ENCODE results near the gene COX4I1.

Gene COX4I1

DNA sequence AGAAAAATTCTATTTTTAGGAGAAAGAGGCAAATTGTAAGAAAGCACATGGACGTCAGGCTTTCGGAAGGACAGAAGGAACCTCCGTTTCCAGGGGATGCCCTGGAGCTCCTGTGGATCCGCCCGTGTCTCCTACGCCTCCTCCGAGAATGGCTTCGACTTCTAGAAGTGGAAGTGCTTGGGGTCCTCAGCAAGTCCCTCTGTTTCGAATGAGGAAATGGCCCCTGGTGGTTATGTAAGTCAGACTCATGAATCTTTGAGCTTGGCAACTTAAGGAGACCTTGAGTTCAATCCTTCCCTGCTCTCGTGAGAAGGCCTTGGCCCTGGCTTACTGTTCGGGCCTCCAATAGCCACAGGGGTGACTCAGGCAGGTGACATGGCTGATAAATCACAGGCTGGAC is 38.9 kb downstream of the COX4I1 start:
- in situ Hi-C loops (cut with HindIII; ENCODE audit: low sequenced_read_pairs): no loop called here

DNA sequence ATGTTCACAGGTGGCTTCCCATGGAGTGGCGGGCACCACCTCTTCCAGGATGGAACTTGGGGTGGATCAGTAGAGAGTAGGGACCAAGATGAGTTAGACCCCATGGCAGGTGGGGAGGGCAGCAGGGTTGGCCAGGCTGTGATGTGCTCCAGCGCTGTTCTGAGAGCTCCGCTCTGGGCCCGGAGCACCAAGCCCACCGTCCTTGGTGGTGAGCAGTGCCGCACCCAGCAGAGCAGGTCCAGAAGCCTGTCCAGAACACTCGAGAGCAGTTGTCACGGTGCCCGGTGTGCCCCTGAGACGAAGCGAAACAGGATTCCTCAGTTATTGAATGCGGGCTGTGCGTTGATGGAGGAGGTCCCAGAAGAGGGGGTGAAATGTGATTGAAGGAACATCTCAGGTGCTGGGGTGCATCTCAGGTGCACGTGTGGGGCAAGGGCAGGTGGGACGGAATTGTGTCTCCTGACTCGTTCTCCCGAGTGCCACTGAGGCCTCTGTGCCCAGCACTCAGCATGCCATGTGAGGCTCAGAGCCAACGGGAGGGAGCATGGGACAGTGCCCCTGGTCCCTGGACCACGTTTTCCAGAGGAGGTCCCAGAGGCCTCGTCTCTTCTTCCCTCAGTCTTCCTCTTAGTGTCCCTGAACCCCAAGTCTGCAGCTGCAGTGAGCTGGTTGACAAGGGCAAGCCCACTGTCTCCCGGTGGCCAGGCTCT is 39.5 kb downstream of the COX4I1 start:
- in situ Hi-C loops (cut with HindIII; ENCODE audit: low sequenced_read_pairs): no loop called here

DNA sequence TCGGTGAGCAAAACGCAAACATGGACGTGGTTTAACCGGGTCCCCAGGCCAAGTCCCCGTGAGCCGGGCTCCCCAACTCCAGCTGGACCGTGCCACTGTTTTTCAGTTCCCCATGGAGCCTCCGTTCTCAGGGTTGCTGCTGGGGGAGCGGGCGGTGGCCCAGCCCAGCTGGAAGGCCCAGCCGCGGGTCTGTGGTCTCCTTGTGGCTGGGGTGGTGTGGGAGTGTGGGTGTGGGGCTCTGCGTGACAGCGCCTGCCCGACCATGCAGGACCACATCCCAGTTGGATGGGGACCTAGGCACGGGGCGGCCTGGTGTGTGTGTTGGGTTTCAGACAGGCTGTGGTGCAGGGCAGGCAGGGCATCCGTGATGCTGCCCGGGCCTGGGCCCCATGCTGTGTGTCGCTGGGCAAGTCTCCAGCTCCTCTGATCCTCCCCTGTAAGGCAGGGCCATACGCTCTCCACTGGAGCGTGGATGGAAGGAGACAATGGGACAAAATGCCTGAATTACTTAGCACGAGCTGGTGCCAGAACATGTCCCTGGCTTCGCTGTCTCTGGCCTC is 40.3 kb downstream of the COX4I1 start:
- in situ Hi-C loops (cut with HindIII; ENCODE audit: low sequenced_read_pairs): no loop called here

DNA sequence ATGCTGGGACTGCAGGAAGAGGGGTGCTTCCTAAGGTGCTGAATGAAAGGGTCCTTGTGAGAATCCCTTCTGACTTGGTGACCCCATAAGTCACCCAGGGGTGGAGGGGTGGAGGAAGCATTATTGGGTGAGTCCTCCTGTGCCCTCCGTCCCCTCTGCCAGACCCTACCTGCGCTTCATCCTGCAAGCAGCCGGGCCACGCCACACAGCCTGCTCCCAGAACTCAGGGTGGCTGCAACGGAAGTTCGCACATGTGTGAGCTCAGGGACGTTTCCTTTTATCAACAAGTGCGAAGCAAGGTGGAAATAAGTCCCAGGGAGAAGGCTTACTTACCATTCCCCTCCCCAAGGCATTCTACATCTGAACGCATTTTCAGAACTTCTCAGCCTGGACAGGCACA is 40.9 kb downstream of the COX4I1 start:
- in situ Hi-C loops (cut with HindIII; ENCODE audit: low sequenced_read_pairs): no loop called here

DNA sequence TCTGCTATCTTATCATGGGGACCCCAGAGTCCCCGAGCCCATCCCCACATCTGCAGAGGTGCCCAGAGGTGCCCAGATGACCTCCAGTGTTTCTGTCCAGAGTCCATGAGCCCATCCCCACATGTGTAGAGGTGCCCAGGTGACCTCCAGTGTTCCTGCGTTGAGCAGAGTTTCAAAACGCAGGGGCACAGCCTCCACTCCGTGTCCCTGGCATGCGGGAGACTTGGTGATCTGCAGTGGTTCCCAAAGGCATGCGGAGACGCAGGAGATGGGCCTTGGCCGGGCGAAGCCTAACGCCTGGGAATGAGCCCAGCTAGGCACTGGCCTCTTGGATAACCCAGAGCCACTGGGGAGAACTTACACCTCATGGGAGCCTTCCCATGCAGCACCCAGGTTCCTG is 41.3 kb downstream of the COX4I1 start:
- in situ Hi-C loops (cut with HindIII; ENCODE audit: low sequenced_read_pairs): no loop called here

DNA sequence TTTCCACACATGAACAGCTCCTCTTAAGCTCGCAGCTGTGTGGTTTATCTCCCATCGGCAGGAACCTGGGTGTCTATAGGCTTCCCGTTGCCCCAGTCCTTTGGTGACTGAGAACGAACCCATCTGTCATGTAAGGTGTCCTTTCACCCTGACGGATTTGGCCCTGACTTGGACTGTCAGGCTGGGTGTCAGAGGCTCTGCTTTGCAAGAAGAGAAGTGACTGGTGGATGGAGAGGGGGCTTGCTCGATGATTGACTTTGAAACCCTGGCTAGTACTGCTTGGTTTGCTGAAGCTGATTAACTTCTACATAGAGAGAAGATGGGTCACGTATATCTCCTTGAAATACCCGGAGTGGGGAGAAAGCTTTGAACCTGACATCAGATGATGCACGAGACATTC is 42.9 kb downstream of the COX4I1 start:
- in situ Hi-C loops (cut with HindIII; ENCODE audit: low sequenced_read_pairs): no loop called here

DNA sequence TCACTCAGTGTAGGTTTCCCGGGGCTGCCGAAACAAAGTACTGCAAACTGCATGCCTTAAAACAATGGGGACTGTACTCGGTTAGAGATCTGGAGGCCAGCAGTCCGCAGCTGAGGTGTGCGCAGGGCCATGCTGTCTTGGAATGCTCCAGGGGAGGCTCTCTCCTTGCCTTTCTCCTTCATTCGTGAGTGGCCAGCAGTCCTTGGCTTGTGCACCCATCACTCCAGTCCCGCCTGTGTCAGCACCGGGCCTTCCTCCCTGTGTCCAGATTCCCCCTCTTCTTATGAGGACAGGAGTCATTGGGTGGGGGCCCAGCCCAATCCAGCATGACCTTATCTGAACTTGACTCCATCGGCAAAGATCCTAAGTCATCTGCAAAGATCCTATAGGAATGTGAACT is 43.4 kb downstream of the COX4I1 start:
- in situ Hi-C loops (cut with HindIII; ENCODE audit: low sequenced_read_pairs): no loop called here

DNA sequence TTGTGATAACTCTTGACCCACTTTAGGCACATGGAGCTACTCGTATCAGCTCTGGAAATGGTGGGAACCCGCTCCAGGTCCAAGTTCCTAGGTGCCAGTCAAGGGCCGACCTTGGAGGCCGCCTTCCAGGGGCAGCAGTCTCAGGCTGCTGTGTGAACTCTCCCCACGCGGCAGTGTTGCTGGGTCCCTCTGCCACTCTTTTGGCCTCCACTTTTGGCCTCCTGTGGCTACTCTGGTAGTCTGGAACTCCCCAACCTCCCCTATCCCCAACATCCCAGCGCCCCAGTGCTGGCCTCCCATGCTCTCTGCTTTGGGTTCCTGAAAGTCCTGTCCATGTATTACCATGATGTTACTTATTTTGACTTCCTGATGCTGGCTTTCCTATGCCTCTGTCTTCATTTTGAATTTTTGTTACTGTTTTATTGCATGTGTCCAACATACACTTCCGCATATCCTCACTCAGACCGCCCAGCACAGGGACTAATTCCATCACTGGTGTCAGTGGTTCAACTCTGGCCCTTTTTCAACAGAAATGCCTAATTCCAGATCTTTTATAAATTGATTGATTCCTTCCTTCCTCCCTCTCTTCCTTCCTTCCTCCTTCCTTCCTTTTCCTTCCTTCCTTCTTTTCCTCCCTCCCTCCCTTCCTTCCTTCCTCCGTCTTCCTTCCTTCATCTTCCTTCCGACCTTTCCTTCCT is 44.1 kb downstream of the COX4I1 start:
- in situ Hi-C loops (cut with HindIII; ENCODE audit: low sequenced_read_pairs): no loop called here

DNA sequence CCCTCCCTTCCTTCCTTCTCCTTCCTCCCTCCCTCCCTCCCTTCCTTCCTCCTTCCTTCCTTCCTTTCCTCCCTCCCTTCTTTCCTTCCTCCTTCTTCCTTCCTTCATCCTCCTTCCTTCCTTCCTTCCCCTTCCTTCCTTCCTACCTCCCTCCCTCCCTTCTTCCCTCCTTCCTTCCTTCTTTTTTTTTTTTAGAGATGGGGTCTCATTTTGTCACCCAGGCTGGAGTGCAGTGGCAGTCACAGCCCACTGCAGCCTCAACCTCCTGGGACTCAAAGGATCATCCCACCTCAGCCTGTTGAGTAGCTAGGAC is 44.6 kb downstream of the COX4I1 start:
- in situ Hi-C loops (cut with HindIII; ENCODE audit: low sequenced_read_pairs): no loop called here

DNA sequence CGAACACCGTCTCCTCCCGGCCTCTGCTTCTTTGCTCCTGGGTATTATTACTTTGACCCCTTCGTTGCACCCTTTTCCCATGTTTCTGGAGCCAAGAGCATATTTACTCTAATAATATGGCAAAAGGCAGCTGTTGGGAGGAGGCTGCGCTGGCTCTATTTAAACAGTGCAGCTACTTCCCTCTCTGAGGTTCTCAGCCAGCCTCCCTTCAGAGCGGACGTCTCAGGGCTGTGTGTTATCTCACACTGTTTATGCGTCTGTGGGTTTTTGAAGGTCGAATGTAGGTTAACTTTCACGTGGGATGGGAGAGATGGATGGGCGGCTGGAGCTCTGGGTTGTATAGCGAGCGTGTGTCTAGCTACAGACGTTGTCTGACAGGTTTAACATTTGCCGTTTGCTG is 45.3 kb downstream of the COX4I1 start:
- in situ Hi-C loops (cut with HindIII; ENCODE audit: low sequenced_read_pairs): no loop called here

DNA sequence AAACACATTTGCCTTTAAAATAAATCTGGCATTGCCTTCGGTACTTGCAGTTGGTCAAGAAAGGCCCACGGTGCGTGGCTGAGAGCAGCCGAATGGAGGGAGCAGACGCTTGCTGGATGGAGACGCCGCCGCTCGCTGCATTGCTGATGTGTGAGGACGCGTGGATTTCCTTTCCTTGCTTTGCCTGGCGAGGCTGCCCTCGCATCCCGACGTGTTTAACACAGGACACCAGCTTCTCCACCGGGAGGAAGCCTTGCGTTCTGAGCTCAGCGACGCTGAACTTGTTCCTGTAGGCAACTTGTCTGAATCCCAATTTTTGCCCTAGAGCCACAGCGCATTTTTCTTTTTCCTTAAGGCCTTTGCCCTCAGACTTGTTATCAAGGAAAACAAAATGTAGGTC is 45.8 kb downstream of the COX4I1 start:
- in situ Hi-C loops (cut with HindIII; ENCODE audit: low sequenced_read_pairs): no loop called here

DNA sequence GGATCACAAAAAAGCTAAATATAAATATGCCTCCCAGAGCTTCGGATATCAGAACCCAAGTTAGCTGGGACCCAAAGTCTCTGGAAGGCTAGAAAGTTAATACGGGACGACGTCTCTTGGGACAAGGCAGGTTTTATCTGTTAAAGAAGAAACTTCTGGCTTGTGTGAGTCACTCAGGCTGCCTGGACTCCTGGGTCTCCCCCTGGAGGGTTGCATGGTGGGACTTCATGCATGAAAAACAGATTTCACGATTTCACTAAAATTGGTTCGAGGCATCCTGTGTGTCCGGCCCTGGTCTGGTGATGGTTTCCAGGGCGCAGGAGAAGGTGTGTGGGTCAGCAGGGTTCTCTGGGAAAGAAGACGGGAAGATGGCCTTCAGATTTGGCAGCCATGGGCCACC is 47.0 kb downstream of the COX4I1 start:
- in situ Hi-C loops (cut with HindIII; ENCODE audit: low sequenced_read_pairs): no loop called here

DNA sequence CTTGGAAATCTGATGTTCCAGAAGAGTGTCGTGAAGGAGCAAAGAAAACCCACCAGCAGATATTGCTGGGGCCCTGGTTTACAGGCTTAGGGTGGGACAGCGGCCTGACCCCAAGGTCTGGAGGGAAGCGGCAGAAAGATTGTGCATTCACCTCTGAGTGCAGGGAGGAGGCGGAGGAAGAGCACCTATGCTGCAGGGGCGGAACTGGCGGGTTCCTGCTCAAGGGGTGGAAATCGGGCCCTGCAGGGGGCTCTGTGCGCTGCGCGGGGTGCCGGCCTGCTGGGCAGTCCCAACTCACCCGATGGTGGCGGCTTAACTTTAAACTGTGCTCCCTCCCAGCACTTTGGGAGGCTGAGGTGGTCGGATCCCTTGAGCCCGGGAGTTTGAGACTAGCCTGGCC is 47.5 kb downstream of the COX4I1 start:
- in situ Hi-C loops (cut with HindIII; ENCODE audit: low sequenced_read_pairs): no loop called here

DNA sequence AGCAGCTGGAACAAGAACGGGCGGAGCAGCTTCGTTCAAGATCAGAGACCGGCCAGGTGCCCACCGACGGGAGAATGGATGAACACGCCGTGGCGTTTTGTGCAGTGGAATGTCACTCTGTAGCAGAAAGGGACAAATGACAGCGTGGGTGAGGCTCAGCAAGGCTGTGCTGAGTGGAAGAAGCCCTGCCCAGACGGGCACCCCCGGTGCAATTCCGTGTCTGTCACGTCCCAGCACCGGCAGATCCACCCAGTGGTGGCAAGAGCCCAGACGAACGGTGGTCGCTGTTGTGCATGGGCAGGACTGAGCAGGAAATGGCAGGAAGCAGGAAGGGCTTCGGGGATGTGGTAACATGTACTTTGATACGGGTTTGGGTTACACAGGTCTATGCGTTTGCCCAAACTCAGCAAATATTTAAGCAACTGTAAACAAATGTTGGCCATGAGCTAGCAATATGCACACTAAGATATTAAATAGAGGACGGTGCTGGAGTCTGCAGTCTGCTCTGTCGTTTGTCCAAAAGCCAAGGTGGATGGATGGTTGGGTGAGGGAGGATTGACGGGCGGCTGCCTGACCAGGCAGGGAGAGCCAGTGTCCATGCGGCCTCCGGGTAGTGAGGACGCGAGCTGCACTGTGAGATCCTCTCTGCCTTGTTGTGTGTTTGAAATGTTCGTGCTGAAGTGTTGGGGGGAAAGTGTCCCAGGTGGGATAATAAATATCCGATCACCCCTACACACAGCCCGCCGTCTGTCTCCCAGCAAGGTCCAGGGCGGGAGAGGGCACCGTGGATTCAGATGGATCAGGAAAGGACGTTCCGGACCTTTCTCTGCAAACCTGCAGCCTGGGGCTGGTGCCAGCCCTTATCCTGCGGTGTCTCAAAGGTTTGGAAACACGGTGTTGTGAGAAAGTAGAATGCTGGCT is 48.4 kb downstream of the COX4I1 start:
- in situ Hi-C loops (cut with HindIII; ENCODE audit: low sequenced_read_pairs): no loop called here

DNA sequence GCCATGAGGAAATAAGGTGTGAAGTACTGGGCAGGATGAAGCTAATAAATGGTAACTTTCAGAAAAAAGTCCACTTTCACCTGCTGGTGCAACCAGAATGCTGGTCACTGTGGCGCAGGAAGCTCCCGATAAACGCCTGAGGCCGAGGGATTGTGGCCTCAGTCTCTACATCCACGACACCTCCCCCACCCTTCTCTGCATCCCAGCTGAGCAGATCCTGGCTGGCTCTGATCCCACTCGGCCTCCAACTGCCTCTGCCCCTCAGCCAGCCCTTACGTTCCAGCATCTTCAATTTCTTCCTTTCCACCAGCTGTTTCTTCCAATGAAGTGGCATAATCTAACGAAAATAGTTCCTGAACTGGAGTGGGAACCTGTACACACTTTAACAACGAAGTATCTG is 49.5 kb downstream of the COX4I1 start:
- in situ Hi-C loops (cut with HindIII; ENCODE audit: low sequenced_read_pairs): no loop called here

DNA sequence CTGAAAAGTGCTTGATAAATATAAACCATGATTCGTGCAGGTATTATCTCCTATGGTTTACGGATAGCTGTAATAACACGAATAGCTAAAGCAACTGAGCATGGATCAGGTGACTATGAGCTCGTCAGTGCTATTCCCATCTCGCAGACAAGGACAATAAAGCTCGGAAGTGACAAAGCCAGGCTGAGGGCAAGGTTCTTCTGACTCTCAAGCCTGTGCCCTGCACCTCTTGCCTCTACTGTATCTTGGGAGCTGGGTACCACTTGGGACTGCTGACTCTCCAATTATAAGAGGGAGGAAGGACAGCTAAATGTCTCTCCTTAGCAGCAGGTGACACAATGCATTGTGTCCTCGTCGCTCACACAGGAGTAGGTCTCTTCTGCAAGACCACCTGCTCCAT is 49.9 kb downstream of the COX4I1 start:
- in situ Hi-C loops (cut with HindIII; ENCODE audit: low sequenced_read_pairs): no loop called here

DNA sequence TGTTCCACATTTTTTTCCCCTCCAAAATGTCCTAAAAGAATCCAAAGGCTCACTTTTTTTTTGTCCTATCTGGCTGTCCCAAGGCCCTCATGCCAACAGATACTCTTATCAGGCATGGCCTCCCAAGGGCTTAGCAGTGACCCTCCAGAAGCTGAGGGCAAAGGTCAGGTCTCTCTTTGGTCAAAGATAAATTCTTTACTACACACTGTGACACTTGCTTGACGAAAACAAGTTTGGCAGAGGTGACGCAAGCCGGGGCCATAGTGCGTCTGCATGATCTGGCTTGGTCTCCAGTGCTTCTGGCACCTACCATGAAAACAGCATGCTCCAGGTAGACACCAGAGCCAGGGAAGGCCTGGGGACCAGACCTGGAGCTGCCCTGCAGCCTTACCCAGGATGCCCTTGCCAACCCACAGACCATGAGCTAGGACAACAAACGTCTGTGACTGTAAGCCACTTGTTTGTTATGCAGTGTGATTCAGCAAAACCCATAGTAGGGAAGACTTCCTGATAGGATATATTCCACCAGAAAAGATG is 50.9 kb downstream of the COX4I1 start:
- in situ Hi-C loops (cut with HindIII; ENCODE audit: low sequenced_read_pairs): loop anchor here (5.0 kb wide), 3 partner anchors 42 to 142 kb away; no protein-coding TSS in a partner anchor

DNA sequence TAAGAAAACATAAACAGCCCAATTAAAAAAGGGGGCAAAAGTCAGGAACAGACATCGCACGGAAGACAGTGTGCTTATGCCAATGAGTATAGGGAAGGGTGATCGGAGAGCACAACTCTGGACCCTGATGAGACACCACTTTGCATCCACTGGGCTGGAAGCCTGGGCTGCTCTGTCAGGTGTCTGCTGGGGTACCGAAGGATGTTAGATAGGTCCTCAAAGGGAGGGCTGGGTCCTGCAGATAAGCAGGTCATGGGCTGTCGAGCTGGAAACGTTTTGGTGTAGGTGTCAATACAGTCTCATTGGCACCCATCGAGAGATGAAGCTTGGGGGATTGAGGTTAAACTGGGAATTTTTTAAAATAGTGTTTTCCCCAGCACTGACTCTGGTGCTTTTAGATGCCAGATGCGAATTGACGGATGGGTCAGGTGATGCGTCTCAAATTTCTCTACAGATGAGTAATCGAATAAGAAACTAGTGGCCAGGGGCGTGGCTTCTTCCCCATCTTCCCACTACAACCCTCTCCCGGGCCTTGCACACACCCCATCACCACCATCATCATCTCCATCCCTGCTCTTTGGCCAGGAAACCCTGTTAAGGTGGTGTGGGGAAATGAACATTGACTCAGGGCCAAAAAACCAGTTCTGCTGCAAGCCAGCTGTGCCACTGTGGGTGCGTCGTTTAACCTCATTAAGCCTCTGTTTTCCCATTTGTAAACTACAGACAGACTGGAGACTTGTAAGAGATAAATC is 51.7 kb downstream of the COX4I1 start:
- in situ Hi-C loops (cut with HindIII; ENCODE audit: low sequenced_read_pairs): loop anchor here (5.0 kb wide), 3 partner anchors 41 to 141 kb away; no protein-coding TSS in a partner anchor

DNA sequence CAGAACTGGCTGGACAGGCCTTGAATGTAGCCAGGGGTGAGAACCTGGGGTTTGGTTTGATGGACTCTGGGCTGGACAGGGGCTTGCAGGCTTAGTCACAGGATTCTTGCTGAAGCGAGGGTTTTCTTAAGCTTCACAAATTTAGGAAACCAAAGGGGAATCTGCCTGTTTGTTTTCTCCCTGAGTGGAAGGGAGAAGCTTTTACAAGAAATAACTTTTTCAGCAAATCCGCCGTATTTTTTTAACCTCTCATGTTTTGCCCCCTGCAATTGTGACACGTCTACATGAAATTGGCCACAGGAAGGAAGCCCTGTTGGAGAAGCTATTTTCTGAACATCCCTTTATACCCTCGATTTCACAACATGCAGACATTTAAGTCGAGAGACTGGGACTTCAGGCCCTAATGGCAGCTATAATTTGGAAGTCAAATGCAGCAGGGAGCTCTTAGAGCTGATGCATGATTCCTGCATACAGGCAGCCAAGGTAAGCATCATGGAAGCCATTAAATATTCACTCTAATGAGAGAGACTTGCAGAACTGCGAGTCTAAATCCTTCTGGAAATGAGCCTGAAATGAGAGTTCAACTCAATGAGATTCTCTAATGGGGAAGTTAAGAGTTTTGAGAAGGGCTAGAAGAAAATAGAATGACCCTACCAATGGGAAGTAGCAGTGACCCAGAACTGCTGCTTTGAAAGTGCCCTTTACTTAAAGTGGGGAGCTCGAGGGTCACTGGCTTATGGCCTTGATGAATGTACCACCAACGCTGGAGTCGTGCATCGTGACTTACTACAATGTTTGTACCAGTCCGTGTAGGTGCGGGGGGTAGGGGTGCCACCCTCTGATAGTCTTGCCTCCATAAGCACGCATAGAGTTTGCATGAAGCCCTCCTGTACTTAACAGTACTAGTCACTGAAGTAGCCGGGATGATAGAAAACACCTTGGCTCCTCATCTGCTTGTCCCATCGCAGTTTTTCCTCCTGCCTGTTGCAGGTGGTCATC is 54.4 kb downstream of the COX4I1 start:
- in situ Hi-C loops (cut with HindIII; ENCODE audit: low sequenced_read_pairs): loop anchor here (5.0 kb wide), 3 partner anchors 38 to 138 kb away; no protein-coding TSS in a partner anchor

Data from endothelial cell of hepatic sinusoid (primary cell).